GM21360 (cell line): ENCODE results near the gene CDH8.

Experiments used
- ATAC-seq: cut with Tn5 transposase; IDR thresholded peaks from one replicate; pipeline ENCODE4 v1.9.1; 2021; ENCODE audit warnings: mild to moderate bottlenecking, moderate library complexity; ENCODE audit not compliant: unreplicated experiment

The CDH8 gene

GRCh38 chr16:62036101-62036801 lies at the start of gene CDH8:
CDH8 (minus strand) TSS chr16:62036438; CDS start chr16:62021403, 15,035 bp downstream.
- no peak for ATAC-seq

DNA sequence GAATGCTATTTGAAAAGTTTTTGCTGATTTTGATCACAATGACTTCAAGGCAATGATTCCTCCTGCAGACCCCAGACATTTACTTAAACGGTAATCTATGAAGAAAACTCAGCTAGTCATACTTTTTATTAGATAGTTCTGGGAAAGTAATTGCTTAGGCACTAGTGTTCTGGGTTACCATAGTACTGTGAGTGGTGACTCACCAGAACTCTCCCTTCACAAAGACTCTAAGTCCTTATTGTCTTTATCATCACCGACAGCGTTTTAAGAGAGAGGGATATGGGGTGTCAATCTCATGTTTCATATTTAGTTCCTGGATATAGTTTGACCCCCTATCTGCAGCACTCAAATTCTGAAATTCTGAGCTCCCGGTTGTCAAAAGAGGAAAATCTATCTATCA lies 43.0 kb upstream of the CDH8 start:
- ATAC-seq, result no peak

DNA sequence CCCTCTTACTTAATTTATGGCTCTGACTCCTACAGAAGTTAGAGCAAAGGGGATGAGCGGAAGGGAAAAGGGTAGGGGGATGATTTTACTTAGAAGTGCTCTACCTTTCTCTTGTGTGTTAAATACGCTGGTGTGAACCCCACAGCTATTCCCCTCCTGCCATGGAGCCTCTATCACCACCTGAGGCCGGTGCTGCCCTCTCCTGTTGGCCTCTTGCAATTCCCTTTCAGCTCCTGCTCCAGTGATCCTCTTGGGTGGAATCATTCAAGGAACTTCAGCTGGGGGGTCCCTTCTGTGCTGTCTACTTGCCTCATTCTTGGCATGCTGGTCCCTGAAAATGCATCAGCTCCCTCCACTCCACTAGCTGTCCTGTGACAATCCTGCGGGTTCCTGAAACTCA lies 41.8 kb upstream of the CDH8 start:
- no peak for ATAC-seq

DNA sequence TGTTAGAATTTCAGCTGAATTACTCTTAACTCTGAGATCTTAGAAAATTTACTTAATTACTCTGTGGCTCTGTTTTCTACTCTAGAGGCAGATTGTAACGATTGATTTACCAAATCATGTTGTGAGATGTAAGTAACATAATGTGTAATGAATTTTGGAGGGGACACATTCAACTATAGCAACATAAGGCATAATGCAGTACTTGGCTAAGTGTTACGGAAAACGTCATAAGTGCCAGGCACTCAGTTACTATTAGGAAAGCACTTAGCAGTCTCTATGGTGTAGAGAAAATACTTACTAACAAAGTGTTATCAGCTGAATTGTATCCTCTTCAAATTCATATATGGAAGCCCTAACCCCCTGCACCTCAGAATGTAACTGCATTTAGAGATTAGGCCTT lies 40.6 kb upstream of the CDH8 start:
- ATAC-seq, result no peak

- no peak for ATAC-seq
Observed at GRCh38 chr16:62068747-62069146, 32.5 kb upstream of the CDH8 start.

GRCh38 chr16:62067981-62068380 lies 31.7 kb upstream of the CDH8 start:
- no peak for ATAC-seq

- no peak for ATAC-seq
Observed at GRCh38 chr16:62067182-62067581, 30.9 kb upstream of the CDH8 start.

DNA sequence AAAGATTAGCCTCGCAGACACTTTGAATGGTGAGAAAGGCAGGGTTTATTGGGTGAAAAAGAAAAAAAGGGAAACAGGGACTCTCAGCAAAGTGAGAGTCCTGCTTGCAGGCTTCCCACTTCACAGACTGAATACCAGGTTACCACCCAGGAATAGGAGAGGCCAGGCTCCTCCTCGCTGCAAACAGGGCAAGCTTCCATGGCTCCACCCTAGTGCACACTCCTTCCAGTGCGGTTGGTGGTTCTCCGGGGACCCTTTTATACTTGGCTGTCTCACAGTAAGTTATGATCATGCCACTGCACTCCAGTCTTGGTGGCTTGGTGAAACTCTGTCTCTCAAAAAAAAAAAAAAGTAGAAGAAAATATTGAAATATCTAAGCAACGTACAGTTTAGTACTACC lies 30.5 kb upstream of the CDH8 start:
- no peak for ATAC-seq

GRCh38 chr16:62064173-62064572 lies 27.9 kb upstream of the CDH8 start:
- no peak for ATAC-seq

DNA sequence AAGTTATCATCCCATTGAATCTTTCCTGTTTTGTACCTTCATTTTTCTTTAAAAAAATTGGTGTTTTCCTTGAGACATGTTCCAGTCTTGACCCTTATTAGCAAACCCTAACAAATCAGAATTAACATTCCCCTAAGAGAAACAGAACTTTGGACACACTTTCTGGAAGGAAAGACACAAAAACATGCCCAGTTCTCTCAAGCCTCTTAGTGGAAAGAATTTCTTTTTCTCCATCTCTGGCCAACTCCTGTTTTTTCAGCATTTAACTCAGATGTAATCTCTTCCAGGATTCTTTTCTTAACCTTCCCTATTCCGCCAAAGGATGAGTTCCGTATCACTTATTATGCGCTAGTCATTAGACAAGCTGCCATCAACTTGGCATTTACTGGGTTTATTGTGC lies 23.9 kb upstream of the CDH8 start:
- ATAC-seq, result no peak

DNA sequence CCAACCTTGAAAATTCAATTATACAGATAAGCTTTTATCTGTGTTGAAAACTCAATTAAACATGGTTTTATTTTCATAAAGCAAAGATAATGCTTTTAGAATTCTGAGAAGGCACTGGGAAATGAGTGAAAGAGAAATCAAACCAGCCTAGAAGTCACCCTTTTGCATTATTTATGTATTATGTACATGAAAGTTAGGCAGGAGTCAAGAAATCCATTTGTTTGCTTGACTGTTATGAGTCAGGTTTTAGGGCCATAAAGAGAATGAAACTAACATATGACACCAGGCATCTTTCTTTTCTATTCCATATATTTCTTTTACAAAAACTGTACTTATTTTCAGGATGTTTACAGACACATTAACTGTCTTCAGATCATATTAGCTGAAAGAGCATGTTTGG lies 23.3 kb upstream of the CDH8 start:
- ATAC-seq, result no peak

DNA sequence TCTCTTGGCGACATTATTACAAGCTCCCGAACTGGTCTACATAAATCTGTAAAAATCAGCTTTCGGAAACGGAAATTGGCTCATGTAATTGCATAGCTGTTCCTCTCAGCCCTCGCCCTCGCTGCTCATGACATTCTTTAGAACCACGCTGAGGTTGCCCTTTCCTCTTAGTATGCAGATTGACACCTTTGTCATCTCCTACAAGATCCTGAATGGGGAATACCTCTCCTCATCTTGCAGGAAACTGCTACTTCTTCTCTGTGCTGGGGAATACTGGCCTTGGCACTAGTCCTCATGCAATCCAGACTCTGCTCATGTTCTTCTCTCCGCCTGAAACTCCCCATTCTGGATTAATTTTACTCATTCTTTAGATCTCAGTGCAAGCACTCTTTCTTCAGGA lies 22.2 kb upstream of the CDH8 start:
- ATAC-seq, result no peak

DNA sequence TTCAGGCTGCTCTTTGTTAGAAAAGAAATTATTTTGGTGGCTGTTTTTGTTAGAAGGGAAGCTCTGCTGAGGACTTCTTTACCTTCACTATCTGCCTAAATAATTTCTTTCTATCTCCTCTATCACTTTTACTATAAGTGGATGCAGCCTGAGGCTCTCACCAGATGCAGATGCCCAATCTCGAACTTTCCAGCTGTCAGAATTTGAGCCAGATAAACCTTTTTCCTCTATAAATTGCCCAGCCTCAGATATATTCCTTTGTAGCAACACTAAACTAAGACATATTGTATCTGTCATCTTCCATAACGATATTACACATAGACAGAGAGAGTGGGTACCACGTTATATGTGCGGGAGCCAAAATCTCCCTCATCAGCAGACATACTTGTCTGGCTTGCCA lies 15.7 kb upstream of the CDH8 start:
- no peak for ATAC-seq

DNA sequence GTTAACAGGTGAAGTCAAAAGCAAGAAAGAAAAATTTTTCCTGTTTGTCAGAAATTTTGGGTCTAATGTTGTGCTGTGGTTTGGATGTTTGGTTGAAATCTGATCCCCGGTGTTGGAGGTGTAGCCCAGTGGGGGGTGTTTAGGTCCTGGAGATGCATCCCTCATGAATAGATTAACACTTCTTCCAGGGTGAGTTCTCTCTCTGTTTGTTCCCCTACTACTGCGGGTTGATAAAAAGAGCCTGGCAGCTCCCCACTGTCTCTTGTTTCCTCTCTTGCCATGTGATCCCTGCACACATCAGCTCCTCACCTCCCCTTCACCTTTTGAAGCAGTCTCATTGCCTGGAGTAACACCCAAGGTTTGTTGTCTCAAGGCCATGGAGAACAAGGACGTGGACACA lies 14.6 kb upstream of the CDH8 start:
- ATAC-seq, result no peak

DNA sequence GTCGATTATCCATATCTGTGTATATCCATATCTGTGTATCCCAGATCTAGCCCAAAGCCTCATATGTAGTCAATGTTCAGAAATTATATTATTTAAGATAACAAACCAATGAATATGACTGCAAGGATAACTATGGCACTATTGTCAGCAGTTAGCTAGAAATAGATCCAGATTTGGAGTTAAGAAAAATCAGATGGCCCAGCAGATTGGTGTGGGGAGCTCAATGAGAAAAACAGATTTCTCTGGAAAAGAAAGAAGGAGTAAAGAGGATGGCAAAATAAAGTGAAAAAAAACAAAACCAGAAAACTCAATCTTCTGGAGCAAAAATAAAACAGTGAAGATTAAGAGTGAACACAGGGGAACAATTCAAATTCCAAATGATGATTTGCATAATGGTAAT lies 10.6 kb upstream of the CDH8 start:
- ATAC-seq, result no peak

- ATAC-seq, result no peak
Observed at GRCh38 chr16:62041401-62041800, 5.2 kb upstream of the CDH8 start.

- no peak for ATAC-seq
Observed at GRCh38 chr16:62038646-62039045, 2.4 kb upstream of the CDH8 start.

DNA sequence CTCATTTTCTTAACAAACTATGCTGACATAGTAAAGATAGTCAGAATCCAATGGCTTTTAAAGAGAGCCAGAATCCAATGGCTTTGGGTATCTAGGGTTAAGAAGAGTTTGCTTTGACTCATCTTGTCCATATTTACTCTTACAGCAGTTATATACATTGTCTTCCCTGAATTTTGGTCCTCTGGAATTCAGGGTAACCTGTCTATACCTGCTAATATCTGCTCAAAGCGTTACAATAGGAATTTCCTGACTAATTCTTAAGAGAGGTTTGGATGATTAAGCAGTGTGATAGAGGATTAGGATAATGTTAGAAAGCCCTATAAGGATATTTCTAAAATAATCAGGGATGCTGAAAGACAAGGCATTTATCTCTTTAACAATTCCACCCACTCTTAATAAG lies 2.0 kb upstream of the CDH8 start:
- ATAC-seq, result no peak

DNA sequence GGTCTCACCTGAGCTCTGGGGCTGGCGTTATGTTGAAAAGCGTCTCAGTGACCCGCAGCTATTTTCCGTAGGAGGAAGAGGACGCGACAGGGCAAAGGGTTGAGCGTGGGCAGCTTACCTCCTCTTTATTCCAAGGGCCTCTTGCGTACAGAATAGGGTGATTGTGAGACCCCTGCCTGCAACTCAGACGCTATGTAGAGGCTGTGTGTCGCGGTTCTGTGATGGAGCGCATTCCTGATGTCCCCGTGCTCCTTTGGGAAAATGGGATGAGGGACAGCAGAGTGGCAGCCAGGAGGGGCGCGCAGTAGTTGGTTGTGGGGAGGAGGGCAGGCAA lies 531 bp upstream of the CDH8 start:
- ATAC-seq, result no peak

- ATAC-seq, result no peak
Observed at GRCh38 chr16:62035115-62036092, 834 bp downstream of the CDH8 start.

- ATAC-seq, result no peak
Observed at GRCh38 chr16:62034231-62035114, 1.8 kb downstream of the CDH8 start.
